ENCODE measurements around the gene RNF169. TPM values are rescaled to one million over a fixed set of nuclear protein-coding genes. Genes with fewer than 3 reads are reported as not detected.

The RNF169 gene
- total and polyA plus RNA-seq, 2 of the 13 experiments (the other 11 are each of a cell fraction or from before 2014, with no cell fraction given), result 5.3 to 14.2 TPM

GRCh38 chr11:74749127-74749964, 697 bp downstream of the RNF169 start (continued):
- TF ChIP-seq FOXJ3 (CRISPR knock-in tag; IDR thresholded peaks at IDR 0.05; ENCODE audit: borderline replicate concordance) (peak; percentile 16; the same call in 1 of the 2 replicates), ELK4 (CRISPR knock-in tag; IDR thresholded peaks at IDR 0.05; ENCODE audit: borderline replicate concordance) (no peak), ZNF550 (CRISPR knock-in tag; IDR thresholded peaks at IDR 0.05; ENCODE audit: borderline replicate concordance) (no peak), IRF1 (CRISPR knock-in tag; IDR thresholded peaks at IDR 0.05; ENCODE audit: low read depth) (no peak), ZMYM2 (CRISPR knock-in tag; IDR thresholded peaks at IDR 0.05) (peak; percentile 54; the same call in 1 of the 2 replicates), SATB2 (CRISPR knock-in tag; IDR thresholded peaks at IDR 0.05) (peak; percentile 31; the same call in 1 of the 2 replicates), ZNF431 (CRISPR knock-in tag; IDR thresholded peaks at IDR 0.05; ENCODE audit: borderline replicate concordance, low read depth) (no peak), ZNF773 (CRISPR knock-in tag; IDR thresholded peaks at IDR 0.05; ENCODE audit: borderline replicate concordance) (peak; percentile 65; the same call in 1 of the 2 replicates), NCOR1 (IDR thresholded peaks at IDR 0.05; ENCODE audit: borderline replicate concordance, low read length) (no peak), ZNF574 (CRISPR knock-in tag; IDR thresholded peaks at IDR 0.05) (peak; percentile 68), ARID5B (CRISPR knock-in tag; IDR thresholded peaks at IDR 0.05) (0 out of 2 replicates have a peak, but pooled peaks have one; percentile 40), KDM2A (CRISPR knock-in tag; IDR thresholded peaks at IDR 0.05; ENCODE audit: borderline replicate concordance, low read depth) (peak; percentile 23; the same call in 1 of the 2 replicates), YEATS4 (CRISPR knock-in tag; IDR thresholded peaks at IDR 0.05; ENCODE audit: borderline replicate concordance) (peak; percentile 52; the same call in 1 of the 2 replicates), ZNF607 (CRISPR knock-in tag; IDR thresholded peaks at IDR 0.05; ENCODE audit: borderline replicate concordance) (0 out of 2 replicates have a peak, but pooled peaks have one; percentile 50), GPN1 (CRISPR knock-in tag; IDR thresholded peaks at IDR 0.05; ENCODE audit: borderline replicate concordance) (no peak), BHLHE40 (IDR thresholded peaks at IDR 0.05; ENCODE audit: low read length) (no peak), HMG20B (CRISPR knock-in tag; conservative IDR thresholded peaks at IDR 0.05) (peak; percentile 63; the same call in 1 of the 2 replicates), ZNF501 (CRISPR knock-in tag; IDR thresholded peaks at IDR 0.05) (peak; percentile 12; the same call in 1 of the 2 replicates), CENPT (CRISPR knock-in tag; IDR thresholded peaks at IDR 0.05; ENCODE audit: low read depth) (0 out of 2 replicates have a peak, but pooled peaks have one; percentile 21)

Data from HepG2 (cell line).